Superior temporal gyrus (tissue), 1 donor: ENCODE measurements around the gene TET3.

Experiments
- DNase-seq: peaks from one replicate; pipeline ENCODE4 v3.0.0-alpha.2; 2016; ENCODE audit errors: extremely low spot score

Gene TET3

GRCh38 chr2:74031221-74031620 is 46.5 kb downstream of the TET3 start:
- DNase-seq = no peak

DNA sequence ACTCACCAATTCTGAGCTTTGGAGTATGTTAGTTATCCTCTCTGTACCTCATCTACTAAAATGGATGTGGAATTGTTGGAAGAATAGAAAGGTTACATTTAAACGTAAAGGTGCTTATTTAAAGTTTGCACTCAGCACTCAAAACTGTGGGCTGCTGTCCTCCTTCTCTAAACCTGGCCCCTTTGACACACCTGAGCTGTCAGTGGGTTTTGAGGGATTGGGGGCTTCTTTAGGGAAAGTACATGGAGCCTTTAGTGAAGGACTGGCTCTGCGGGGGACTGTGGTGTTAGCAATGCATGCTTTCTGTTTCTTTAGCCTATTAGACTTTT is 47.2 kb downstream of the TET3 start:
- no peak for DNase-seq

GRCh38 chr2:74033375-74033774 is 48.7 kb downstream of the TET3 start:
- DNase-seq = no peak
